HG03558 (cell line): ENCODE data around the gene LRRC75B.

Source experiments
- ATAC-seq: cut with Tn5 transposase; IDR thresholded peaks from one replicate; pipeline ENCODE4 v1.9.1; 2021; ENCODE audit warnings: moderate number of reproducible peaks; ENCODE audit not compliant: unreplicated experiment; ENCODE audit errors: extremely low read depth

The LRRC75B gene

GRCh38 chr22:24587948-24588347 lies 4.9 kb downstream of the LRRC75B start:
- no peak for ATAC-seq

GRCh38 chr22:24587251-24587650 lies 5.6 kb downstream of the LRRC75B start:
- ATAC-seq: no peak

GRCh38 chr22:24585927-24586546 lies 6.8 kb downstream of the LRRC75B start:
- no peak for ATAC-seq

- ATAC-seq: no peak
These were observed 7.4 kb downstream of the LRRC75B start for GRCh38 chr22:24585461-24585860.

- no peak for ATAC-seq
These were observed 7.9 kb downstream of the LRRC75B start for GRCh38 chr22:24584871-24585411.

GRCh38 chr22:24584166-24584790 lies 8.6 kb downstream of the LRRC75B start:
- no peak for ATAC-seq

- ATAC-seq: no peak
These were observed 9.4 kb downstream of the LRRC75B start for GRCh38 chr22:24583221-24584165.

- ATAC-seq: no peak
These were observed 10.6 kb downstream of the LRRC75B start for GRCh38 chr22:24582056-24582814.

GRCh38 chr22:24580276-24580675 lies 12.6 kb downstream of the LRRC75B start:
- ATAC-seq: no peak

- no peak for ATAC-seq
These were observed 13.6 kb downstream of the LRRC75B start for GRCh38 chr22:24579258-24579601.

- ATAC-seq: no peak
These were observed 14.3 kb downstream of the LRRC75B start for GRCh38 chr22:24578355-24579257.

GRCh38 chr22:24576778-24577177 lies 16.1 kb downstream of the LRRC75B start:
- no peak for ATAC-seq

GRCh38 chr22:24571266-24571665 lies 21.6 kb downstream of the LRRC75B start:
- ATAC-seq: no peak

- ATAC-seq: no peak
These were observed 25.2 kb downstream of the LRRC75B start for GRCh38 chr22:24567668-24568067.

GRCh38 chr22:24566899-24567511 lies 25.9 kb downstream of the LRRC75B start:
- no peak for ATAC-seq

GRCh38 chr22:24565077-24565476 lies 27.8 kb downstream of the LRRC75B start:
- no peak for ATAC-seq

GRCh38 chr22:24564376-24565058 lies 28.4 kb downstream of the LRRC75B start:
- no peak for ATAC-seq

GRCh38 chr22:24563246-24563645 lies 29.6 kb downstream of the LRRC75B start:
- no peak for ATAC-seq
